Suprapubic skin (tissue), 4 donors: ENCODE data around the gene CTXN2. TPM values are rescaled to one million over a fixed set of nuclear protein-coding genes. Genes with fewer than 3 reads are reported as not detected.

Experiments
- DNase-seq, 2 donors: peaks; one replicate each; pipeline ENCODE4 v3.0.0-alpha.2; 2019; ENCODE audit warnings: low spot score in 2 of 2
- H3K27ac ChIP-seq: fragments of 200-600 bp; sonication (generic); one replicate; pipeline ENCODE4 v1.5.1; 2019
- H3K27me3 ChIP-seq: fragments of 200-600 bp; sonication (generic); one replicate; pipeline ENCODE4 v1.5.1; 2019
- H3K36me3 ChIP-seq: fragments of 200-600 bp; sonication (generic); one replicate; pipeline ENCODE4 v1.5.1; 2019
- H3K4me1 ChIP-seq: fragments of 200-600 bp; sonication (generic); one replicate; pipeline ENCODE4 v1.5.1; 2019
- H3K4me3 ChIP-seq: fragments of 200-600 bp; sonication (generic); one replicate; pipeline ENCODE4 v1.5.1; 2019; ENCODE audit warnings: mild to moderate bottlenecking
- H3K9me3 ChIP-seq: fragments of 200-600 bp; sonication (generic); one replicate; pipeline ENCODE4 v1.5.1; 2019
- EP300 ChIP-seq: sonication (generic); formaldehyde crosslinking; IDR thresholded peaks from one replicate; pipeline ENCODE4 v1.6.1; 2017; ENCODE audit warnings: antibody characterized with exemption
- POLR2A ChIP-seq, 2 donors: fragments of 450-650 bp; IDR thresholded peaks; one replicate each; pipeline ENCODE4 v1.6.1; 2017; ENCODE audit warnings: antibody characterized with exemption in 2 of 2, mild to moderate bottlenecking in 2 of 2, moderate library complexity in 2 of 2
- POLR2AphosphoS5 ChIP-seq, 3 donors: sonication (generic); formaldehyde crosslinking; IDR thresholded peaks; one replicate each; pipeline ENCODE4 v1.6.1; 2017; ENCODE audit warnings: antibody characterized with exemption in 3 of 3
- WGBS: methylation state at CpG from one replicate; pipeline ENCODE4 v1.1.5; 2018; 5-methylcytosine and 5-hydroxymethylcytosine counted together
- total RNA-seq, 4 donors: library from RNA; depleted of rRNA; stranded (reverse); fragments of >200 nt; gene quantifications; one replicate each; pipeline ENCODE4 v1.1.0, GENCODE V29; 2016
- TF ChIP-seq, protein P1 (sequence below), 2 donors: fragments of 200-600 bp in 1 of 2; fragments of 450-650 bp in 1 of 2; sonication (generic) in 1 of 2; IDR thresholded peaks; one replicate each; pipeline ENCODE4 v1.5.1; 2016 to 2019; ENCODE audit warnings: antibody characterized with exemption in 2 of 2, mild to moderate bottlenecking in 1 of 2, moderate library complexity in 1 of 2

CTXN2 gene
- total RNA-seq, 4 donors from 2014 or later, result not detected

DNA sequence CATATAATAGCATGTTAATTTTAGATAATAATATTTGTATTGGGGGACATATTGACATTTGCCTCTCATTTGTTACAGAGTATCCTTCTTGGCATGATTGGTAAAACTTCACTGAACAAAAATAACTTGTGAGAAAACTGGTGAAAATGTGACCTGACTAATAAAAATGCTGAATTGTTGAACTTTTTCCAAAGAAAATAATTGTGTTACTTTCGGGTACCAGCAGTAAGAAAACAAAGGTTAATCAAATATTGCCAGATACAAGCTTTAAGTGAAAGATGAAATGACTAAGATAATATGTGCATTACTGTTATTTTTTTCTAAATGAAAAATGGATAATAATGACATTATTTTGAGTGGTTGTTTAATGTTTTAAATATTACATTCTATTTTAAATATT, 29.8 kb downstream of the CTXN2 start:
- whole genome bisulfite sequencing, result 35% methylated on average over 1 of the region's 1 CpG
- no peak overlapping the region for H3K27ac ChIP-seq
- DNase-seq, result no peak
- TF ChIP-seq EP300 (no peak), POLR2AphosphoS5 (IDR thresholded peaks at IDR 0.05) (no peak), POLR2A (IDR thresholded peaks at IDR 0.05) (no peak)
- TF ChIP-seq, protein P1, sequence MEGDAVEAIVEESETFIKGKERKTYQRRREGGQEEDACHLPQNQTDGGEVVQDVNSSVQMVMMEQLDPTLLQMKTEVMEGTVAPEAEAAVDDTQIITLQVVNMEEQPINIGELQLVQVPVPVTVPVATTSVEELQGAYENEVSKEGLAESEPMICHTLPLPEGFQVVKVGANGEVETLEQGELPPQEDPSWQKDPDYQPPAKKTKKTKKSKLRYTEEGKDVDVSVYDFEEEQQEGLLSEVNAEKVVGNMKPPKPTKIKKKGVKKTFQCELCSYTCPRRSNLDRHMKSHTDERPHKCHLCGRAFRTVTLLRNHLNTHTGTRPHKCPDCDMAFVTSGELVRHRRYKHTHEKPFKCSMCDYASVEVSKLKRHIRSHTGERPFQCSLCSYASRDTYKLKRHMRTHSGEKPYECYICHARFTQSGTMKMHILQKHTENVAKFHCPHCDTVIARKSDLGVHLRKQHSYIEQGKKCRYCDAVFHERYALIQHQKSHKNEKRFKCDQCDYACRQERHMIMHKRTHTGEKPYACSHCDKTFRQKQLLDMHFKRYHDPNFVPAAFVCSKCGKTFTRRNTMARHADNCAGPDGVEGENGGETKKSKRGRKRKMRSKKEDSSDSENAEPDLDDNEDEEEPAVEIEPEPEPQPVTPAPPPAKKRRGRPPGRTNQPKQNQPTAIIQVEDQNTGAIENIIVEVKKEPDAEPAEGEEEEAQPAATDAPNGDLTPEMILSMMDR (IDR thresholded peaks at IDR 0.05), result no peak
- no peaks in the 10 kb centered on the region for H3K9me3 ChIP-seq
- no peak overlapping the region for H3K4me3 ChIP-seq
- no peaks in the 10 kb centered on the region for H3K36me3 ChIP-seq
- H3K27me3 ChIP-seq, result no peaks in the 10 kb centered on the region
- no peaks in the 10 kb centered on the region for H3K4me1 ChIP-seq

DNA sequence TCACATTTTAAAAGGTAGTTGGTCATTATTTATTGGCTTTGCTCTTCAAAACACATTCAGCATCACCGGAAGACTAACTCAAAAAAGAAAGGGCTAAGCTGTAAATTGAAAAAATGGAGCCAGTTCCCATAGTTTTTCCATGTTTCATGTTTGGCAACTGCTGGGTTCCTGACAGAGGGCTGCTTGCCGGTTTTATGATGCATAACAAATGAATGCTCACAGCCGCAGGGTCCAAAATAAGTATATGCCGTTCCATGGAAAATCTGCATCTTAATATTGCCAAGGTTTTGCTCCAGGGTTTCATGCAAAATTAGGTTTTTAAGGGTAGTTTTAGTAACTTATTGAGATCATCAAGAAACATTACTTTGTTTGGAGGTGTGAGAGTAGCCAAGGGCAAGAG, 30.4 kb downstream of the CTXN2 start:
- Histone ChIP-seq H3K9me3 (no peaks in the 10 kb centered on the region), H3K4me1 (no peaks in the 10 kb centered on the region), H3K27ac (no peak overlapping the region), H3K27me3 (no peaks in the 10 kb centered on the region), H3K4me3 (no peak overlapping the region), H3K36me3 (no peaks in the 10 kb centered on the region)
- 71% methylated on average over 4 of the region's 4 CpGs for WGBS
- DNase-seq, result no peak
- no peak for TF ChIP-seq POLR2A (IDR thresholded peaks at IDR 0.05)
- no peak for TF ChIP-seq EP300
- TF ChIP-seq, protein P1 (IDR thresholded peaks at IDR 0.05), result no peak
- TF ChIP-seq POLR2AphosphoS5 (IDR thresholded peaks at IDR 0.05), result no peak

DNA sequence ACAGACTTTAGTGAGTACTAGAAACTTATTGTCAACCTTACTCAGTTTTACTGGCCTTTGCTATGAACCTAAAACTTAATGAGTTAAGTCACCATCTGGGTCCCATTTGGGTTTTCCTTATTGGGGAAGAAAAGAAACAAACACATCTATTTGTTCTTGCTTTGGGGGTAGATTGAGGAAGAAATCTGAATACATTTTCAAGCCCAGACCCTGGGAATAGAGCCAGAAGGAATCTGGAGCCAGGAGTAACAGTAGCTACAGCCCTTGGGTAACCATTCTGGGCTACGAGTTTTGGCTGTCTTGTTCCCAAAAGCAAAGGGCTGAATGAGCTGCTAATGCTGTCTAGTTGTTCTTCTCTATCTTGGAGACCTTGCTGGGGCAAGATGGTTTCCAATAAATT, 31.2 kb downstream of the CTXN2 start:
- TF ChIP-seq POLR2A (IDR thresholded peaks at IDR 0.05), result no peak
- no peak for TF ChIP-seq EP300
- TF ChIP-seq POLR2AphosphoS5 (IDR thresholded peaks at IDR 0.05), result no peak
- TF ChIP-seq, protein P1 (IDR thresholded peaks at IDR 0.05), result no peak

DNA sequence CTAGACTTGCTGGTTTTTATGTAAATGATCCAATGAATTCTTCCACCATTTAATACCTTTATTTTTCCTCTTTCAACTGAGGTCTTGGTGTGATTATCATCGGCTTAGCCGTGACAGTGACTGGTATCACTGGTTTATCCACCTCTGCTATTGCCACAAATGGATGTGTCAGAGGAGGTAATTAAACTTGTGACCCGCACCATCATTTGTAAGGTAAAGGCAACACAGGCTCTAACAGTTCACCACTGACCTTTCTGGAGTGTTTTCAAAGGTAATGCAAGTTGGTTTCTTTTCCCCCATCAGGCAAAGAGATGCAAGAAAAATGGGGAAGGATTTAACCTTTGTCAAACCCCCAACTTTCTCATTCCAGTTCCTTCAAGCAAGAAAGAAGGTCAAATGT, 34.3 kb downstream of the CTXN2 start:
- no peak for DNase-seq
- TF ChIP-seq POLR2A (IDR thresholded peaks at IDR 0.05) (no peak), EP300 (no peak), POLR2AphosphoS5 (IDR thresholded peaks at IDR 0.05) (no peak)
- TF ChIP-seq, protein P1 (IDR thresholded peaks at IDR 0.05), result no peak
- H3K4me1 ChIP-seq, result no peaks in the 10 kb centered on the region
- no peaks in the 10 kb centered on the region for H3K9me3 ChIP-seq
- no peak overlapping the region for H3K27ac ChIP-seq
- WGBS, result 60% methylated on average over 3 of the region's 3 CpGs
- H3K36me3 ChIP-seq, result no peaks in the 10 kb centered on the region
- H3K4me3 ChIP-seq, result no peak overlapping the region
- no peaks in the 10 kb centered on the region for H3K27me3 ChIP-seq

More for the DNA sequence above, 31.2 kb downstream of the CTXN2 start:
- DNase-seq, result no peak
- H3K4me1 ChIP-seq, result no peaks in the 10 kb centered on the region
- H3K27me3 ChIP-seq, result no peaks in the 10 kb centered on the region
- no peaks in the 10 kb centered on the region for H3K36me3 ChIP-seq
- no peak overlapping the region for H3K4me3 ChIP-seq
- no peaks in the 10 kb centered on the region for H3K9me3 ChIP-seq
- WGBS, result 40% methylated on average over 1 of the region's 1 CpG
- no peak overlapping the region for H3K27ac ChIP-seq

DNA sequence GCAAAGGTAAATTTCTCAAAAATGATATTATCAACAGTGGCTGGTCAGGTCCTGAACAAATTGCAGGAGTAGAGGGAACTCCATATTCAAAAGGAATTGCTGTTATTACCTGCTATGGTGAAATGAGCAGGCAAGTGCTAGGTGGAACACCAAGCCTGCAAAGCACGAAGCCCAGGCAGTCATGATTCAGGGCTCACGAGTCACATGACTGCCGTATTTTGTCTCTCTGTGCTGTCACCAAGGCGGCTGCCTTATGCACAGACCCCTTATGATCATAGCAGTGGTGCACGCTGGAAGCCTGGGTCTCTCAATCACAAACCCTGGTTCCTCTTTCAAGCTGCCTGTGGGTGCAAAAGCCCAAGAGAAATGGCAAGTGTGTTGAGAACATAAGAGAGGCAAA, 39.0 kb downstream of the CTXN2 start:
- Histone ChIP-seq H3K36me3 (no peaks in the 10 kb centered on the region), H3K27me3 (no peaks in the 10 kb centered on the region), H3K9me3 (no peaks in the 10 kb centered on the region), H3K4me3 (no peak overlapping the region), H3K27ac (no peak overlapping the region), H3K4me1 (no peaks in the 10 kb centered on the region)
- WGBS, result 87% methylated on average over 5 of the region's 5 CpGs
- DNase-seq, result no peak
- TF ChIP-seq EP300, result no peak
- TF ChIP-seq POLR2A (IDR thresholded peaks at IDR 0.05), result no peak
- TF ChIP-seq, protein P1 (IDR thresholded peaks at IDR 0.05), result no peak
- TF ChIP-seq POLR2AphosphoS5 (IDR thresholded peaks at IDR 0.05), result no peak
